HFFc6 (cell line): ENCODE data around the gene PCF11. TPM values are rescaled to one million over a fixed set of nuclear protein-coding genes. Genes with fewer than 3 reads are reported as not detected.

Experiments
- DNase-seq: peaks from one replicate; pipeline ENCODE4 v3.0.0-alpha.2; 2018
- H3K27ac Mint-ChIP-seq: 2 replicates; pipeline ENCODE4 v1.8.0; 2020; ENCODE audit warnings: mild to moderate bottlenecking, mixed read lengths
- H3K27me3 Mint-ChIP-seq: 2 replicates; pipeline ENCODE4 v1.8.0; 2021; ENCODE audit warnings: mild to moderate bottlenecking, moderate library complexity, mixed read lengths; ENCODE audit not compliant: insufficient read depth
- H3K36me3 Mint-ChIP-seq: 2 replicates; pipeline ENCODE4 v1.8.0; 2021; ENCODE audit warnings: low read depth, mixed read lengths
- H3K4me1 Mint-ChIP-seq: 2 replicates; pipeline ENCODE4 v1.8.0; 2020; ENCODE audit warnings: low read depth, mixed read lengths
- H3K4me3 Mint-ChIP-seq: 2 replicates; pipeline ENCODE4 v1.8.0; 2020; ENCODE audit warnings: mild to moderate bottlenecking, moderate library complexity, mixed read lengths
- H3K9me3 Mint-ChIP-seq: 2 replicates; pipeline ENCODE4 v1.8.0; 2020; ENCODE audit warnings: mild to moderate bottlenecking, mixed read lengths
- total RNA-seq, 6 experiments: library from RNA; stranded (reverse); fragmentation: NEBNext Ultra II Directional; extraction: Animal tissue kit (Norgen Biotek cat#: 25700); gene quantifications; 2 replicates in 1 of 6; 3 replicates in 5 of 6; pipeline ENCODE4 v1.2.3, GENCODE V29; 2021
- TF ChIP-seq, protein P1 (sequence below): fragments of 200-600 bp; sonication (generic); IDR thresholded peaks from 2 replicates; pipeline ENCODE4 v1.5.0; 2021; ENCODE audit warnings: antibody characterized with exemption, mild to moderate bottlenecking

The PCF11 gene
- total RNA-seq, 6 experiments from 2014 or later = 22.4 to 26.6 (median 24.7) TPM

DNA sequence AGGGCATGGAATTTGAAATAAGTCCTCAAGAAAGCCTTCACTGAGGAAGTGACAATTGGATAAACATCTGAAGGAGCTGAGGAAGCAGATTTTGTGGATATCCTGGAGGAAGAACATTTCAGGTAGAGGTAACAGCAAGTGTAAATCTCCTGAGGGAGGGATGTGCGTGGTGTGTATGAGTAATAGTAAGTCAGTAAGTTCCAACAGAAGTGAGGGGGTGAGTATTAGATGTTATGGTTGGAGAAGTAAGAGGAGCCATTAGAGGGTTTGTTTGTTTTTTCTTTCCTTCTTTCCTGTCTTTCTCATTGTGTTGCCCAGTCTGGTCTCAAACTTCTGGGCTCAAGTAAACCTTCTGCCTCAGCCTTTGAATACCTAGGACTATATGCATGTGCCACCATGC, 65.6 kb downstream of the PCF11 start:
- DNase-seq = peak; percentile 2
- Mint-ChIP-seq H3K9me3 (no peaks in the 10 kb centered on the region), H3K27ac (no peak overlapping the region), H3K27me3 (peaks cover 2% of the 10 kb centered on the region; the same call in 1 of the 2 replicates), H3K4me3 (no peak overlapping the region), H3K4me1 (peaks cover 8% of the 10 kb centered on the region; the same call in 1 of the 2 replicates), H3K36me3 (no peaks in the 10 kb centered on the region)
- TF ChIP-seq, protein P1, sequence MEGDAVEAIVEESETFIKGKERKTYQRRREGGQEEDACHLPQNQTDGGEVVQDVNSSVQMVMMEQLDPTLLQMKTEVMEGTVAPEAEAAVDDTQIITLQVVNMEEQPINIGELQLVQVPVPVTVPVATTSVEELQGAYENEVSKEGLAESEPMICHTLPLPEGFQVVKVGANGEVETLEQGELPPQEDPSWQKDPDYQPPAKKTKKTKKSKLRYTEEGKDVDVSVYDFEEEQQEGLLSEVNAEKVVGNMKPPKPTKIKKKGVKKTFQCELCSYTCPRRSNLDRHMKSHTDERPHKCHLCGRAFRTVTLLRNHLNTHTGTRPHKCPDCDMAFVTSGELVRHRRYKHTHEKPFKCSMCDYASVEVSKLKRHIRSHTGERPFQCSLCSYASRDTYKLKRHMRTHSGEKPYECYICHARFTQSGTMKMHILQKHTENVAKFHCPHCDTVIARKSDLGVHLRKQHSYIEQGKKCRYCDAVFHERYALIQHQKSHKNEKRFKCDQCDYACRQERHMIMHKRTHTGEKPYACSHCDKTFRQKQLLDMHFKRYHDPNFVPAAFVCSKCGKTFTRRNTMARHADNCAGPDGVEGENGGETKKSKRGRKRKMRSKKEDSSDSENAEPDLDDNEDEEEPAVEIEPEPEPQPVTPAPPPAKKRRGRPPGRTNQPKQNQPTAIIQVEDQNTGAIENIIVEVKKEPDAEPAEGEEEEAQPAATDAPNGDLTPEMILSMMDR = no peak

DNA sequence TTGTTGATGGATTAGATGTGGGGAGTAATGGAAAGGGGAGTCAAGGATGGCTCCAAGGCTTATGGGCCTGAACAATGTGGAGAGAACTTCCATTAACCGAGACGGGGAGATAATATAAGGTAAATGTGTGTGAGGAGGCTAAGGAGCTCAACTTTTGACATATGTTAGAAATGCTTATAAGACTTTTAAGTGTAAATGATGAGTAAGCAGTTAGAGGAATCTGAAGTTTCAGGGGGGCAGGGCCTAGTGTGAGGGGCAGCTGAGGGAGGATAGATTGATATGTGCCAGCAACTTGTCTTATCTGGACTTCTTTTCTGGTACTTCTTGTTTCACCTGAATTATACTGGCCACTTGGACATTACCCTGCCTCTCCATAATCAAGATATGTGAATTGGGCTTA, 66.5 kb downstream of the PCF11 start:
- H3K27ac Mint-ChIP-seq = no peak overlapping the region
- H3K4me1 Mint-ChIP-seq = peaks cover 8% of the 10 kb centered on the region; the same call in 1 of the 2 replicates
- H3K36me3 Mint-ChIP-seq = no peaks in the 10 kb centered on the region
- no peak for DNase-seq
- peaks cover 2% of the 10 kb centered on the region; the same call in 1 of the 2 replicates for H3K27me3 Mint-ChIP-seq
- no peaks in the 10 kb centered on the region for H3K9me3 Mint-ChIP-seq
- H3K4me3 Mint-ChIP-seq = no peak overlapping the region
- TF ChIP-seq, protein P1 = no peak

DNA sequence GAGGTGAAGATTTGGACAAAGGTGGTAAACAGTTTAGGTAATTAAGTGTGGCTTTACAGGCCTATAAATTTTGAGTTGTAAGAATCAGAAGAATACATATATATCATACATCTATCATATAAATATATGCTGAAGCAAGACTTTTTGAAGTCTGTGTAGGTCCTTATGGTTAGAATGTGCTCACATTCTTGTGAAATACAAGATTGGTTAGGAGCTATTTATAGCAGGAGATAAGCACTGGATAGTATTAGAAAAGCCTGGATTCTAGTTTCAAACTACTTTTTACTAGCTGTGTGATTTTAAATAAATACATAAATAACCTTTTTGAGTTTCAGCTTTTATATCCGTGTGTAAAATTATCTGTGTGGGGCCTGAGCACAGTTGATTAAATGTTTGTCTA, 78.9 kb downstream of the PCF11 start:
- Mint-ChIP-seq H3K4me1 (peaks cover 11% of the 10 kb centered on the region), H3K36me3 (no peaks in the 10 kb centered on the region), H3K27me3 (peaks cover 2% of the 10 kb centered on the region; the same call in 1 of the 2 replicates), H3K9me3 (no peaks in the 10 kb centered on the region), H3K4me3 (no peak overlapping the region), H3K27ac (no peak overlapping the region)
- TF ChIP-seq, protein P1 = no peak
- no peak for DNase-seq

Other genes starting within 250 kb of the PCF11 start
- gene RAB30, start 85.2 kb upstream of the PCF11 start, total RNA-seq = 10 to 100 TPM; 17.6 to 22.2 (median 19.4) TPM
- 10 to 100 TPM; 11.9 to 16.5 (median 13.1) TPM for gene ANKRD42, start 36.6 kb downstream of the PCF11 start, total RNA-seq
- gene CCDC90B, start 129.2 kb downstream of the PCF11 start, total RNA-seq = 10 to 100 TPM; 44.0 to 57.9 (median 50.2) TPM